Measurements from ENCODE around the gene TREX2. TPM values are rescaled to one million over a fixed set of nuclear protein-coding genes. Genes with fewer than 3 reads are reported as not detected.

TREX2 gene
- total and polyA plus RNA-seq, 10 of the 15 experiments (the other 5 are each of a cell fraction or from before 2014, with no cell fraction given): 0.09 to 0.97 (median 0.60) TPM; not detected in 3

DNA sequence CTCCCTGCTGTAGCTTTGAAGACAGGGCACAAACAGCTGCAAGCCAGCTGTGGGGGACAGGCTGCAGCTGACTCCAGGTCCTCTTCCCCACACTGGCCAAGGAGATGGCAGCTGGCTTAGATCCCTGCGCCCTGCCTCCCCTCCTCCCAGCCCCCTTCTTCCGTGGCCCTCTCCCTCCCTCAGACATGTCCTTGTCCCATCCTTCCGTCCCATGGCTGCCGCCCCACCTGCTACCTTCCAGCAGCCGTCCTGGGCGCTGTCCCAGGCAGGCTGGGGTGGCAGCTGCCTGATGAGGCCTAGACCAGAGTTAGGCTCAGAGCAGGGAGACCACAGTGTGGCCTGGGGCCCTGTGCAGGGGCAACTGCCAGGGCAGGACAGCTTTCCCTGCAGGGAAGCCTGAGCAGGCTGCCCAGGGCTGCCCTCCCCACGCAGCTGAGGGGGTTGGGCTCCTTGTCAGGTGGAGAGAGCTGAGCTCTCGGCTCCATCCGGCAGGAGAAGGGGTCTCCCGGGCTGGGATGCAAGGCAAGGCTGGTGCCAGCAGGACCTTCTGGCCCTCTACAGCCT lies 45.6 kb upstream of the TREX2 start (continued):
- TF ChIP-seq IRF5 (IDR thresholded peaks at IDR 0.05; ENCODE audit: borderline replicate concordance) (no peak), ELK1 (IDR thresholded peaks at IDR 0.05; ENCODE audit: low read depth, low read length) (no peak), MAX (IDR thresholded peaks at IDR 0.05; ENCODE audit: low read depth, low read length) (no peak), CHD4 (IDR thresholded peaks at IDR 0.05) (no peak), ZZZ3 (IDR thresholded peaks at IDR 0.05; ENCODE audit: control insufficient read depth, insufficient read length, low read depth) (no peak), SREBF2 (IDR thresholded peaks at IDR 0.05; ENCODE audit: low read length) (no peak)
- TF ChIP-seq, protein P1, sequence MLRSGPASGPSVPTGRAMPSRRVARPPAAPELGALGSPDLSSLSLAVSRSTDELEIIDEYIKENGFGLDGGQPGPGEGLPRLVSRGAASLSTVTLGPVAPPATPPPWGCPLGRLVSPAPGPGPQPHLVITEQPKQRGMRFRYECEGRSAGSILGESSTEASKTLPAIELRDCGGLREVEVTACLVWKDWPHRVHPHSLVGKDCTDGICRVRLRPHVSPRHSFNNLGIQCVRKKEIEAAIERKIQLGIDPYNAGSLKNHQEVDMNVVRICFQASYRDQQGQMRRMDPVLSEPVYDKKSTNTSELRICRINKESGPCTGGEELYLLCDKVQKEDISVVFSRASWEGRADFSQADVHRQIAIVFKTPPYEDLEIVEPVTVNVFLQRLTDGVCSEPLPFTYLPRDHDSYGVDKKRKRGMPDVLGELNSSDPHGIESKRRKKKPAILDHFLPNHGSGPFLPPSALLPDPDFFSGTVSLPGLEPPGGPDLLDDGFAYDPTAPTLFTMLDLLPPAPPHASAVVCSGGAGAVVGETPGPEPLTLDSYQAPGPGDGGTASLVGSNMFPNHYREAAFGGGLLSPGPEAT (IDR thresholded peaks at IDR 0.05; ENCODE audit: low read depth): no peak
